ENCODE data around the gene PTPRU.

GRCh38 chr1:29258189-29258975 is 22.1 kb downstream of the PTPRU start:
- TF ChIP-seq CTCF (IDR thresholded peaks at IDR 0.05; ENCODE audit: low read depth, low read length, poor library complexity, severe bottlenecking) (no peak), EZH2phosphoT487 (IDR thresholded peaks at IDR 0.05; ENCODE audit: borderline replicate concordance, low read length) (no peak)
